OCI-M2 (cell line): ENCODE data around the gene FDXR.

Experiments
- DNase-seq: peaks from one replicate; lab custom pipeline; 2025; ENCODE audit not compliant: unreplicated experiment; lab: John Stamatoyannopoulos, UW

FDXR gene

DNA sequence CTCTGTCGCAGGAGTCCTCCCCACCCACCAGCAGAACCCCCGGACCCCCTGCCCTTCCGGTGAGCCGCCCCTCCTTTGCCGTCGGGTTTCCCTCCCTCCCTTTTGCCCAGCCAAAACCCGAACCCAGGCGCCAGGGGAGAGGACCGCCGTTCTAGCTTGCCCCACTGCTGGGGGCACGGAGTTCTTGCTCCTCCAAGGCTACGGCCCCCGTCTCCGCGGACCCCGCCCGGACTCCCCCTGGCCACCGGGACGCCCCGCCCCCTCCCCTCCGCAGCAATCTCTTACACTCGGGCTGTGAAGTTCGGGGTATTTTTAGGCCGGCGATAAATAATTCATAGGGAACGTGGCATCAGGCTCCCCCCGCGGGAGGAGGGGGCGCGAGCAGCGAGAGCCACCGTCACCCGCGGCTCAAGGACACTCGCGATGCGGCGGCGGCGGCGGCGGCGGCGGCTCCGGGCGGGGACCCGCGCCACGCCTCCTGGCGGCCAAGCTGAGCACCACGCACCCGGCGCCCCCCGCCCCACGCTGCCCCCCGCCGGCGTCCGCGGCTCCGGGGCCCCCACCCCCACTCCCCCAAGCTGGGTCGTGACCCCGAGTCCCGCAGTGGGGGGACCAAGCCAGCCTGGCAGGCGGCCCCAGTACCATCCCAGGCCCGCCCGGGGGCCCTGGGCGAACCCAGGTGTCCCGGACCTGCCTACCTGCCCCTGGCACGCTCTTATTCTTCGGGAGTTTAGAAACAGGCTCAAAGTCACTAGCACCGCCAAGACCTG, 13.2 kb downstream of the FDXR start, which contains the start of gene GRIN2C:
Gene GRIN2C, minus strand, starts transcription at position 427 of the 770 bp plus-strand sequence. CDS start 4,793 bp downstream, outside the sequence.
- DNase-seq = no peak

DNA sequence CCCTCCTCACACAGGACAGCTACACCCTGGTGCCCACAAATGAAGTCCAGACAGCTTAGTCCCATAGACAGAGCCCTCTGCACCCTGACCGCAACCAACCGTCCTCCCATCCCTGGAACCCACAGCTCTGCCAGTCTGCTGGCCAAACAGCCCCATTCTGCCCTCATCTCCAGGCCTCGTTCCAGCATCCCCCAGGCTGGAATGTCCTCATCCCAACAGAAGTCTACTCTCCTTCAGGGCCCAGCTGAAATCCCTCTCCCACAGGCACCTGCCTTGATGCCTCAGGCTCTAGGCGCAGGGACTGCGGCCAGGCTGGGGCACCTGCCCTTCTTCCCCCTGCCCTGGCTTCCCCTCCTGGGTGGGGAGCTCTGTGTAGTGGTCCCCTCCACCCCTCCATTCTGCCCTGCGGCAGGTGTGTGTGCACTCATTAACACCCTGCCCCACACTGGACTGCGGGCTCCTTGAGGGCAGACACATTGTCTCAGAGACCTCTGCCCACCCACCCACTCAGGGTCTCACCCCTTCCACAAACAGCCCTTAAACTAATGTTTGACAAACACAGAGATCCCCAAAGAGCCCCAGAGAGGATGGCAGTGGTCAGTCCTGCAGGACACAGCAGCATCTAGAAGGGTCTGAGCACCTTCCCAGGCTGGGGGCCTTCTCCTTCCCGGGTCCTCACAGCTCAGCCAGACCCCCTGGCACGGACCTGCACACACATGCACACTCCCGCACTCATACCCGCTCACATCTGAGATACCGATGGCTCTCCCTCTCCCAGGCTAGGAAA, 13.9 kb downstream of the FDXR start:
- no peak for DNase-seq

DNA sequence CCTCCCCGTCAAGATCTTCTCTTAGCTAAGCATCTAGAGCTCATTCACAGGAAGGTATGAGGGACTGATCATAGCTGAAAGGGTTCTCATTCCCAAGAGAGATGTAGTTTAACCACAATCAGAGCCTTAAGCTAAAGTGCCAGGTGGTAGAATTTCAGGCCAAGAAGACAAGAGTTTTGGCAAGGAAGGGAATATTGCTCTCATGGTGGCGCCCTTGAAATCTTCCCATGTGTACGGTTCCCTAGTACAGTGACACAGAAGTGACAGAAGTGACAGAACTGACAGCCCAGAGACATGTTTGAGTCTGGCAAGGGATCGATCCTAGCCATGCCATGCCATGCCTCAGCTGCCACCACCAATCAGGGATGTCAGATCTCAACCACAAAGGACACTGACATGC, 15.6 kb downstream of the FDXR start:
- DNase-seq = no peak

DNA sequence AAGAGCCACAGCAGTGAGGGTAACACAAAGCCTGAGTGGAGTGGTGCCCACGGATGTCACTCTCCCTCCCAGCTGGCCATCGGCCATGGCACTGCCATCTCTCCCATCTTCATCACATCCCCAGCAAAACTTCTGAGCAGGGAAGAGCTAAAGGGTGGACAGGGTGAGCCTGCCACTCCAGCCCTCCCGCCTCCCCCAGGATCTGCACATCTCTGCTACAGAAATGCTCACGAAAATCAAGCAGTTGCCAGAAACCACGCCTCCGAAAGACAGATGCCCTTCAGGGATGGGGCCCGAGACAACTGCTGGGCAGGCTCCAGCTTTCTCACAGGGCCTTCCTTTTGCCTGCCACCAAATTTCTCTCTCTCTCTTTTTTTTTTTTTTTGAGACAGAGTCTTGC, 16.7 kb downstream of the FDXR start:
- no peak for DNase-seq

DNA sequence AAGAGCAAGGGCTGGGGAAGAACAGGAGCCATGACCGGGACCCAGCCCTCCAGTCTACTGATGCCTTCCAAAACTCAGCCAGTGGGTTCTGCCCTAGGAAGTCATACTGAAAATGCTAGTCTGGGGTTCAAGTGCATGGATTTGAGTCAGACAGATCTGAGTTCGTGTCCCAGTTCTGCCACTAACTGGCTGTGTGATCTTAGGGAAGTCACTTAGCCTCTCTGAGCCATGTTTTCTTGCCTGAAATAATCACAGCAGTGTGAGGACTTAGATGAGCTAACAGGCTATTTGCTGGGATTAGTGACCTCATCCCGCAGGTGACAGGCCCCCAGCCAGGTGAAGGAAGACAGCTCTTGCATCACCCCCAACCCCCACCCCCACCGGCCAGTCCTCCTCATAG, 17.5 kb downstream of the FDXR start:
- no peak for DNase-seq

DNA sequence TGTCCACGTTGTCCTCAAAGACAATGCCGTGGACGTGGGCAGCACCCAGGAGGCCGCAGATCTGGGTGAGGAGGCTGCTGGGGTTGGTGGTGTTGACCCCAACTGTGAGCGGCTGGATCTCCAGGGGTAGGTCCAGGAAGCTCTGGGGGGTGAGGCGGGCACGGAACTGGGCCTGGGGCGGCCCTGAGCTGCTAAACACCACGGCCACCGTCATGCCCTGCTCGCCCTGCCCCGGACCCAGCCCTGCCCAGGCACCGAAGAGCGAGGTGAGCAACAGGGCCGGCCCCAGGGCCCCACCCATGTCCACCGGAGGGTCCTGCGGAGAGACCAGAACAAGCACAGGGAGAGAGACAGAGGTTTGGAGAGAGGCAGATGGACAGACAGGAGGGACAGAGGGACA, 18.0 kb downstream of the FDXR start:
- no peak for DNase-seq

DNA sequence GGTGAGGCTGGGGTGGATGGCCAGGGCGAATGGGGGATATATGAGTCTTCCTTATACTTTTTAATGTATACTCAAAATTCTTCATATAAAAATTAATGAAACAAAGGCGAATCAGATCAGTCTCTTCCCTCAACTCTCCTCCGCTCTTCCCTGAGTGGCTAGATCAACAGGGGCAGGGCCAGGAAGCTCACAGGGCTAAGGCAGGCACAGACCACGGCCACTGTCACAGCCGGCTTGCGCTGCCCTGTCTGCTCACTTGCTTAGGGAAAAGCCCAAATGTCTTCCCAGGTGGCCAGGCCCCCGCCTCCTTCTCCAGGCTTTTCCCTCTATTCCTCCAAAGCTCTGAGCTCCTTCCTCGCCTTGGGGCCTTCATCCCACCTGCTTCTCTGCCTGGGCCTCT, 19.1 kb downstream of the FDXR start:
- DNase-seq = no peak

DNA sequence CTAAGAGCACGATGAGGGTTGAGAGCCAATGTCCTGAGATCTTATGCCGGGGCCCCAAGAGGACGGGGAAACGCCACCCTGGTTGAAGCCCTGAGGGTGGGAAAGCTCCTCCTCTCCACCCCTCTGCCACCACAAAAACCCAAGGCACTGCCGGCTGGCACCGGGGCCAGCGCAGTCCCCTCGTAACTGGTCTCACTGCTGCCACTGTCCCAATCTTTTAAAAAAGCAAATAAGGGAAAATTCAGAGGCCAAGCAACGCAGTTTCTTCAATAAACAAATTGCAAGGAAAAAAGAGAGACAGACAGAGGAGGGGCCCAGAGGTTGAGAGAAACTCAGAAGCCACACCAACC, 19.8 kb downstream of the FDXR start:
- no peak for DNase-seq

DNA sequence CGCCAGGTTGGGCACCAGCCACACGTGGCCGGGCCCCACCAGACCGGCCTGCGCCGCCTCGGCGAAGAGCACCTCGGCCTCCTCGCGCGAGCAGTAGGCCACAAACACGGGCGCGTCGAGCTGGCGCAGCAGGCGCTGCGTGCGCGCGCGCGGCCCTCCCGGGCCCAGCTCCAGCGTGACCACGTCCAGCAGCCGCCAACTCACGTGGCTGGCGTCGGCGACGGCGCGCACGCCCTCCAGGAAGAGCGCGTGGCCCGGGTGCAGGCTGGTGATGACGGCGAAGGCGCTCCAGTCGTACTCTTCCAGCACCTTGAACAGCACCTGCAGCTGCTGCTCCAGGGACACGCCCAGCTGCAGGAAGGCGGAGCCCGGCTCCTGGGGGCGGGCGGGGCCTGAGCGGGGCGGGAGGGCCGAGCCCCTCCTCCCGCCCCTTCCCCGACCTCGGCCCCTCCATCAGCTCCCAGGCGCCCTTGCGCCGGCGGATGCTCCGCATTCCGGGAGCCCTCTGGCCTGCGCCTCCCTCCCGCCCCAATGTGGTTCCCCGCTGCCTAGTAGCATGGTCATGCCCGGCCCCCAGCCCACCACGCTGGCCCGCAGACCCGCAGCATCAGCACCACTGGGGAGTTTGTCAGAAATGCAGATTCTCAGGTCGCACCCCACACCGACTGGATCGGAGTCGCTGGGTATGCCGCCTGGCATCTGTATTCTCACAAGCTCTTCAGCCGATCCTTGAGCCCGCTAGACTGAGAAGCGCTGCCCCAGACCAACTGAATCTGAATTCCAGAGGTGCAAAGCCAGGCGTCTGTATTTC, 20.4 kb downstream of the FDXR start:
- DNase-seq = no peak

DNA sequence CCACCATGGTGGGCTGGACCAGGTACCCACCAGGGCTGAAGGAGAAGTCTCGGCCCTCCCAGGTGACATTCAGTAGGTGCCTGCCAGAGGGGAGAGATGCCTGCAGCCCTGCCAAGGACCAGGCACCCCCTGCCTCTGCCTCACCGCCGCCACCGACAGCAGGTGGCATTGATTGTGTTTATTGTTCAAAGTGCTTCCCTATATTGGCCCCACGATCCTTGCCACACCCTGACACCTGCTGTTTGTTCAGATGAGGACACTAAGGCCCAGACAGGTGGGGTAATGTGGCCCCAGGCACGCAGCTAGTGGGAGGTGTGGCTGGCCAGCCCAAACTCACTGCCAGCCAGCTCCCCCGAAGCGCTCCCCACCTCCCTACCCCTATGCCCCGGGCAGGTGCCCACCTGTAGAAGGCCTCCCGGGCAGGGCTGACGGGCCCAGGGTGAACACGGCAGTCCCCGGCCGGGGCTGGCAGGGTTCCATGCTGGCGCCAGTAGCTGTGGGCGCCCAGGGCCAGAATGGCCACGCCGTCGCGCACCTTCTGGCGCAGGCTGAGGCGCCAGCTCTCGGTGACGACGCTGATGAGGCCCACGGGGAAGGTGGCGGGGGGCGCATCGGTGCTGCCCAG, 21.1 kb downstream of the FDXR start:
- DNase-seq = no peak

DNA sequence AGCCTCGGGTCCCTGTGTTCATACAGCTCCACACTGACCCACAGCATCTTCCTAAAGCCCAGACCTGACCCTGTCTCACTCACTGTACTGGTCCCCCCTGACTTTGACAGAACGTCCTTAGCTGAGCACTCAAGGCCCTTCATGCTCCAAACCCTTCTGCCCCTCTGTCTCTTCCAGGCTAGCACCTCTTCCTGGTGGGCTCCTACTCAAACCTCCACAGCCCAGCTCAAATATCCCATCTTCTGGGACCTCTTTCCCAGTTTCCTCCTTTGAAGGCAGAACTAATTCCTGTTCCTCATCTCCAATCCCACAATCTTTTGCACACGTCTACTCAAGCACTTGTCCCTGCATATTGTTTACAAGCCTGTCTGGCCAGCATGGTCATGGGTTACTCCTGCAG, 21.9 kb downstream of the FDXR start:
- no peak for DNase-seq

DNA sequence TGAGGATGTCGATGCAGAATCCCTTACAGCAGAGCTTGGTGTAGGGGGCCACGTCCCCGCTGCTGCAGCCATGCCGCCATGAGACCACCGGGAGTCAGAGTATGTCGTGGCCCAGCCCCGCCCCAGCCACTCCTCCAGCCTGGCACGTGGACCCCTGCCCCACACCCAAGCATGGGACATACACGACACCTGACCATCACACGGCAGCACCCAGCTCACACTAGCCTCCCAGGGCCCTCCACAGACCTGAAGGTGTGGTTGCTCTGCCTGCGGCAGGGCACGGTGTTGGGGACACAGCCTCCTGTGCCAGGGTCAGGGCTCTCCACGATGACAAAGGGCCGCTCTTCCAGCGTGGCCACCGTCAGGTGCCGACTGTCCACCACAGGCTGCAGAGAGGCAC, 22.5 kb downstream of the FDXR start:
- no peak for DNase-seq

DNA sequence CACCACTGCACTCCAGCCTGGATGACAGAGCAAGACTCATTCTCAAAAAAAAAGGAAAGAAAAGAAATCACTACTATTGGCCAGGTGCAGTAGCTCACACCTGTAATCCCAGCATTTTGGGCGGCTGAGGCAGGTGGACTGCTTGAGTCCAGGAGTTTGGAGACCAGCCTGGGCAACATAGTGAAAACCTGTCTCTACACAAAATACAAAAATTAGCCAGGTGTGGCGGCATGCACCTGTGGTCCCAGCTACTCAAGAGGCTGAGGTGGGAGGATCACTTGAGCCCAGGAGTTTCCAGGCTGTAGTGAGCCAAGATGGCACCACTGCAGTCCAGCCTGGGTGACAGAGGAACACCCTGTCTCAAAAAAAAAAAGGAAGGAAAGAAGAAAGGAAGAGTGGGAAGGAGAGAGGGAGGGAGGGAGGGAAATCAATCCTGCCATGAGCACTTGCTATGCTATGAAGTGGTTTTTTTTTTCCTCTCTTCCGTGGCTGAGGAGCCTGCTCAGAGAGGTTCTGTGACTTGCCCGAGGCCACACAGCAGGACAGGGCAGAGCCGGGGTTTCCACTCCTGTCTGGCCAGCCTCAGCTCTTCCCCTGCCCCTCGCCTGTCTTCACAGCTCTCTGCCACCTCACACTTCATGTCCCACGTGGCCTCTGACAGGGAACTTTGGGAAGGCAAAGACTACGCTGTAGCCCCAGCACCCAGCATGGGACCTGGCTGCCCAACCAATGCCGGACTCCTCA, 24.0 kb downstream of the FDXR start:
- DNase-seq = no peak

DNA sequence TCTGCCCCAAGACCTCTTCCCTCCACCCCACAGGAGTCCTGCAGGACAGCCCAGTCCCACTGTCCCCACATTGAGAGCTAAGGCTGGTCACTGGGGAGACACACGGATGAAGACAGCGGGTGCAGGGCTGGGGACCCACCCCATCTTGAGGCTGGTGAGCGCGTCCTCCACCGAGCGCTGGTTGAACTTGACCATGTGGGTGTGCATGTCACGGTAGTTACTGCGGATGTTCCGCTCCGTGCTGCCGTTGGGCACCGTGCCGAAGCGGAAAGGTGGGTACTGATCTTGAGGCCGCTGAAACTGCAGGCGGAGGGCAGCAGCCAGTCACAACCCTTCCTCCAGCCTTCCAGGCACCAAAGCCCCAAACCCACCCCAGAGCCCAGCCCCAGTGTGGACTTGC, 26.2 kb downstream of the FDXR start:
- DNase-seq = no peak

DNA sequence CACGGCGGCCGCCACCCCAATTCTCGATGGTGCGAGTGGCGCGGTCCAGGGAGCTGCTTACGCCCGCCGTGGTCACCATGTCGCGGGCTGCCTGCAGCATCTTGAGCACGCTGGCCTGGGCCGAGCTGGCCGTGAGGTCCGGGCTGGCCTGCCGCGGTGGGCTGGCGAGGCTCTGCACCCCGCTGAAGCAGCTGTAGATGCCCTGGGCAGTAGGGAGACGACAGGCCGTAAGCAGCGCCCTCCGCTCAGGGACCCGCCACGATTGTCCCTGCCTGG, 29.5 kb downstream of the FDXR start:
- no peak for DNase-seq

DNA sequence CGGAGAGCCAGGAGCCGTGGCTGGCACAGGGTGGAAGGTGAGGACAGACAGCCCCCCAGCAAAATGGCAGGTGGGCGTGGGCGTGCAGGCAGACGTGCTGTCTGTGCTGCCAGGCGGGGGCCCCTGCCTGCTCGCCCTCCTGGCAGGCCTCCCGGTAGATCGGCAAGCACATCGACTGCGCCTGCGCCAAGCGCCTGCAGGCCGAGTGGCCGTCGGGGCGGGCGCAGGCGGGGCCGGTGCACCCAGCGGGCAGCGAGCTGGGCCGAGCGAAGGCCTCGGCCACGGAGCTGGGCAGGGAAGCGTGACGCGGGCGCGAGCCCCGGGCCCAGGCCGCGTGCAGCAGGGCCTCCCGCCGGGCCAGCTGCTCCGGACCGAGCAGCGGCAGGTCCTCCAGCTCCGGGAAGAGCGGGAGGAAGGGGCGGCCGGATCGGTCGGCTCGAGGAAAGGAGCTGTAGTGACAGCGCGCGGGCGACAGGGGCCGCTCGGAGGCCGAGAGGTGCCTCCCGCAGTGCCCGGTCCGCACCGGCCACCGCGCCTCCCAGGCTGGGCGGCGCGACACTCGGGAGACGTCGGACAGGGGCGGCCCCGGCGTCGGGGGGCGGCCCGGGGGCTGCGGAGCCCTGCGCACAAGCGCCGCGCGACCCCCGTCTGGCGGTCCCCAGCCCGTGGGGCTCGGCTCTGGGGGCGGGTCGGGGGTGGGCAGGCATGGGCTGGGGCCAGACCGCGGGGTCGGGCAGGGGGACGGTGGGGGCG, 30.0 kb downstream of the FDXR start:
- no peak for DNase-seq

DNA sequence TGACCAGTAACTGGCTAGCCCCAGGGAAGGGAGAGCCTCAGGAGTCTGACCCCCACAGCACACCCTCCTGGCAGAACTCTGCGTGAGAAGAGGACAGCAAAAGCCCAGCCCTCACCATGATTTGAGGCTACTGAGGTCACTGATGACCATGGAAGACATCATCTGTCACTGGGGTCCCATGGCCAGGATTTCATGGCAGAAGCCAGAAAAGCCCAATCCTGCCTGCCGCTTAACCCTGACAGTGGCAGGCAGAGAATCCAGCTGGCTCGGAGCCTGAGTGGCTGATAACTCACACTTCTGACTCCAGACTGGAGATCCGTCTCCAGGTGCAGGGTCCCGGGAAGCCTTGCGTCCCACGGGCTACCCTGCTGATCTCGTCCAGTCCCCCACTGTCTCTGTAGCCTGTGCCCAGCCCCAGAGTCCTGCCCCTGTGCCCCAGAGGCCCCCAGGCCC, 30.6 kb downstream of the FDXR start:
- DNase-seq = no peak

DNA sequence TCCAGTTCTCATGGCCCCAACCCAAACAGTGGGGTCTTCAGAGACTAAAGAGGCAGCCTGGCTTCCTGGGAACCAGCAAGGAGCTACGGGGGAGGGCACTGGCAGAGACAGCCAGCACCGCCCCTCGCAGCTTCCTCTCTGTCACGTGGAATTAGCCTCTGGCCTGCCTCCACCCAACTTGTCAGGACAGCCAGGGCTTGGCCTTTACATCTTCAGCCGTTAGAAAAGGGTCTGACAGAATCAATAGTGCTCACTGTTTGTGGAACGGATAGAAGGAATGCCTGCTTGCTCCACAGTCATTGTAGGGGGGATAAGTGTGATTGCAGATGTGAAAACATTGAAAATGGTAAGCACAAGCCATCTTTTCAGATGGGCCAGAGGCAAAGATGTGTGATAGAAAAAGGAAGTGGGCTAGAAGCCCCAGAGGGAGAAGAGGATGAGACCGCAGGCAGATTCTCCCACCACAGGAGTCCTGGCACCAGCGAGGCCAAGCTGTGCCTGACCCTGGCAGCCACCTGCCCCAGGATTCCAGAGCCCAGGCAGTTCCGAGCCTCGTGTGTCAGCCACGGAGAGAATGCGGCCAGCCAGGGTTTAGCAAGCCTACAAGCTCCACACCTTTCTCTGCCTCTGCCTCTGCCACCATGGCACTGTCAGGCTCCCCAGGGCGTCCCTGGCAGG, 31.7 kb downstream of the FDXR start:
- no peak for DNase-seq
